H1 (cell line): ENCODE measurements around the gene XPO5. TPM values are rescaled to one million over a fixed set of nuclear protein-coding genes. Genes with fewer than 3 reads are reported as not detected.

Source experiments
- CTCF ChIA-PET: fragments of 300-600 bp; sonication (Branson Sonifier 250); formaldehyde crosslinking; loops from one replicate; lab custom pipeline; 2021; ENCODE audit not compliant: partially characterized antibody; lab: Charles Lee
- POLR2A ChIA-PET: fragments of 300-600 bp; sonication (Branson Sonifier 250); formaldehyde crosslinking; loops from one replicate; lab custom pipeline; 2021; ENCODE audit warnings: inconsistent platforms; ENCODE audit not compliant: partially characterized antibody; lab: Charles Lee
- DNase-seq, 2 experiments: peaks; one replicate each; pipeline versions ENCODE4 v3.0.0 to v3.0.0-alpha.2; 2010 to 2022; ENCODE audit warnings: low spot score in 2 of 2, low read depth in 1 of 2, mixed read lengths in 1 of 2
- FAIRE-seq: peaks from 2 replicates; lab custom pipeline; 2011; peaks lifted over from hg19 to GRCh38; lab: Jason Lieb, UNC
- H2AFZ ChIP-seq: 2 replicates; pipeline ENCODE4 v1.8.1; 2012; ENCODE audit warnings: low read length, inconsistent platforms
- H2AK5ac ChIP-seq: 2 replicates; pipeline ENCODE4 v1.6.1; 2013; ENCODE audit warnings: low read depth, low read length
- H2BK120ac ChIP-seq: replicated peaks from 2 replicates; pipeline ENCODE3; 2013; ENCODE audit warnings: low read depth, low read length, inconsistent platforms
- H2BK12ac ChIP-seq: 2 replicates; pipeline ENCODE4 v1.6.1; 2013; ENCODE audit warnings: low read depth, low read length
- H2BK15ac ChIP-seq: 2 replicates; pipeline ENCODE4 v1.6.1; 2013; ENCODE audit warnings: low read length
- H2BK20ac ChIP-seq: 2 replicates; pipeline ENCODE4 v1.6.1; 2013; ENCODE audit warnings: low read length
- H2BK5ac ChIP-seq: 2 replicates; pipeline ENCODE4 v1.6.1; 2013; ENCODE audit warnings: low read depth, low read length
- H3K14ac ChIP-seq: 2 replicates; pipeline ENCODE4 v1.6.1; 2013; ENCODE audit warnings: inconsistent platforms; ENCODE audit not compliant: insufficient read length
- H3K18ac ChIP-seq: 2 replicates; pipeline ENCODE4 v1.6.1; 2013; ENCODE audit warnings: low read length; ENCODE audit errors: extremely low read depth
- H3K23ac ChIP-seq: 2 replicates; pipeline ENCODE4 v1.6.1; 2013; ENCODE audit warnings: inconsistent platforms; ENCODE audit not compliant: insufficient read length
- H3K23me2 ChIP-seq: 2 replicates; pipeline ENCODE4 v1.6.1; 2013; ENCODE audit warnings: low read depth, low read length
- H3K27ac ChIP-seq: 2 replicates; pipeline ENCODE4 v1.6.1; 2011; ENCODE audit warnings: low read depth, low read length, inconsistent platforms
- H3K27me3 ChIP-seq, 4 experiments: replicated peaks in 1 of 4; 1 replicate in 1 of 4; 2 replicates in 3 of 4; pipeline versions ENCODE4 v1.6.1 to v1.8.1; 2011 to 2013; ENCODE audit warnings: low read length in 3 of 4, mild to moderate bottlenecking in 3 of 4, inconsistent platforms in 2 of 4, mixed read lengths in 2 of 4, moderate library complexity in 1 of 4; ENCODE audit not compliant: control insufficient read depth in 3 of 4, insufficient read depth in 3 of 4; ENCODE audit errors: extremely low read depth in 1 of 4
- H3K36me3 ChIP-seq, 4 experiments: 2 replicates each; pipeline versions ENCODE4 v1.6.1 to v1.8.1; 2011 to 2013; ENCODE audit warnings: mild to moderate bottlenecking in 4 of 4, low read length in 3 of 4, moderate library complexity in 2 of 4, control low read depth in 1 of 4, inconsistent platforms in 1 of 4; ENCODE audit not compliant: insufficient read depth in 4 of 4, control insufficient read depth in 2 of 4
- H3K4ac ChIP-seq: replicated peaks from 2 replicates; pipeline ENCODE3; 2013; ENCODE audit warnings: low read length, low read depth, mixed read lengths, inconsistent platforms; ENCODE audit not compliant: insufficient read length
- H3K4me1 ChIP-seq, 4 experiments: replicated peaks in 1 of 4; 1 replicate in 1 of 4; 2 replicates in 3 of 4; pipeline versions ENCODE4 v1.6.1 to v1.8.1; 2011 to 2013; ENCODE audit warnings: low read length in 3 of 4, inconsistent platforms in 2 of 4, mixed read lengths in 1 of 4; ENCODE audit not compliant: insufficient read depth in 4 of 4, control insufficient read depth in 3 of 4
- H3K4me2 ChIP-seq, 2 experiments: 2 replicates each; pipeline versions ENCODE4 v1.6.1 to v1.8.1; 2011 to 2013; ENCODE audit warnings: low read depth in 2 of 2, low read length in 2 of 2, control low read depth in 1 of 2, inconsistent platforms in 1 of 2, mild to moderate bottlenecking in 1 of 2; ENCODE audit not compliant: insufficient read depth in 1 of 2
- H3K4me3 ChIP-seq, 4 experiments: fragments of 200-600, 300-600 bp in 1 of 4; sonication (generic), shearing (Covaris generic), sonication (Bioruptor Twin) in 1 of 4; 2 replicates each; pipeline versions ENCODE4 v1.5.1 to v1.8.1; 2011 to 2016; ENCODE audit warnings: low read length in 4 of 4, low read depth in 3 of 4, control low read depth in 2 of 4, inconsistent platforms in 2 of 4, mild to moderate bottlenecking in 2 of 4, mixed read lengths in 1 of 4, moderate library complexity in 1 of 4; ENCODE audit not compliant: insufficient read depth in 2 of 4; ENCODE audit errors: extremely low read depth in 1 of 4
- H3K56ac ChIP-seq: replicated peaks from 2 replicates; pipeline ENCODE3; 2013; ENCODE audit warnings: low read depth, mild to moderate bottlenecking, mixed read lengths, low read length, inconsistent platforms; ENCODE audit not compliant: insufficient read length
- H3K79me1 ChIP-seq: 2 replicates; pipeline ENCODE4 v1.6.1; 2013; ENCODE audit warnings: low read depth, low read length, control low read depth
- H3K79me2 ChIP-seq, 2 experiments: 2 replicates each; pipeline versions ENCODE4 v1.6.1 to v1.8.1; 2012 to 2013; ENCODE audit warnings: low read length in 2 of 2, mild to moderate bottlenecking in 2 of 2, inconsistent platforms in 1 of 2; ENCODE audit not compliant: insufficient read depth in 2 of 2, control insufficient read depth in 1 of 2
- H3K9ac ChIP-seq, 4 experiments: replicated peaks in 1 of 4; 1 replicate in 1 of 4; 2 replicates in 3 of 4; pipeline versions ENCODE4 v1.6.1 to v1.8.1; 2011 to 2013; ENCODE audit warnings: low read depth in 3 of 4, low read length in 3 of 4, control low read depth in 2 of 4, mild to moderate bottlenecking in 2 of 4, moderate library complexity in 2 of 4, inconsistent platforms in 1 of 4; ENCODE audit errors: extremely low read depth in 1 of 4
- H3K9me3 ChIP-seq, 2 experiments: 2 replicates each; pipeline versions ENCODE4 v1.6.1 to v1.8.1; 2012 to 2013; ENCODE audit warnings: mild to moderate bottlenecking in 2 of 2, moderate library complexity in 2 of 2, control low read depth in 1 of 2, inconsistent platforms in 1 of 2, low read depth in 1 of 2, low read length in 1 of 2, mixed read lengths in 1 of 2; ENCODE audit not compliant: insufficient read depth in 2 of 2
- H4K20me1 ChIP-seq, 2 experiments: replicated peaks in 1 of 2; 2 replicates each; pipeline versions ENCODE3 to v1.8.1; 2011 to 2013; ENCODE audit warnings: inconsistent platforms in 2 of 2, low read length in 2 of 2, mild to moderate bottlenecking in 1 of 2; ENCODE audit not compliant: insufficient read depth in 2 of 2, control insufficient read depth in 1 of 2
- H4K5ac ChIP-seq: 2 replicates; pipeline ENCODE4 v1.6.1; 2013; ENCODE audit warnings: low read length, low read depth, mixed read lengths, inconsistent platforms; ENCODE audit not compliant: insufficient read length
- H4K8ac ChIP-seq: 2 replicates; pipeline ENCODE4 v1.8.0; 2013; ENCODE audit warnings: mild to moderate bottlenecking, moderate library complexity, low read length, inconsistent platforms; ENCODE audit not compliant: insufficient read depth; ENCODE audit errors: extremely low read depth
- H4K91ac ChIP-seq: replicated peaks from 2 replicates; pipeline ENCODE3; 2013; ENCODE audit warnings: low read length, mixed read lengths, inconsistent platforms; ENCODE audit not compliant: insufficient read length
- CBX5 ChIP-seq: fragments of 300-800, 300-1000 bp; sonication (generic); IDR thresholded peaks from 2 replicates; pipeline ENCODE4 v1.7.1; 2016; ENCODE audit warnings: antibody characterized with exemption, low read length, low read depth
- CREB1 ChIP-seq: IDR thresholded peaks from 2 replicates; pipeline ENCODE4 v1.6.1; 2012; ENCODE audit warnings: inconsistent platforms
- EGR1 ChIP-seq: IDR thresholded peaks from 2 replicates; pipeline ENCODE4 v1.6.1; 2011; ENCODE audit warnings: low read depth, low read length, borderline replicate concordance
- KDM5A ChIP-seq: fragments of 200-600 bp; IDR thresholded peaks from 2 replicates; pipeline ENCODE4 v1.7.1; 2012; ENCODE audit warnings: mild to moderate bottlenecking, low read length, inconsistent platforms, mixed read lengths
- MAFK ChIP-seq: IDR thresholded peaks from 2 replicates; pipeline ENCODE4 v1.6.1; 2012; ENCODE audit warnings: low read depth, mild to moderate bottlenecking, improper control_type of control experiment, low read length
- POLR2A ChIP-seq, 2 experiments: IDR thresholded peaks; 1 replicate in 1 of 2; 2 replicates in 1 of 2; pipeline ENCODE4 v1.6.1; 2011; ENCODE audit warnings: low read depth in 2 of 2, low read length in 2 of 2, mild to moderate bottlenecking in 2 of 2; ENCODE audit errors: control extremely low read depth in 1 of 2
- RXRA ChIP-seq: IDR thresholded peaks from 2 replicates; pipeline ENCODE4 v1.6.1; 2011; ENCODE audit warnings: low read depth, mild to moderate bottlenecking, low read length, moderate library complexity; ENCODE audit not compliant: insufficient read depth
- SP1 ChIP-seq: IDR thresholded peaks from 2 replicates; pipeline ENCODE4 v1.6.1; 2011; ENCODE audit warnings: low read depth, low read length
- SP4 ChIP-seq: IDR thresholded peaks from 2 replicates; pipeline ENCODE4 v1.6.1; 2012; ENCODE audit warnings: low read length, inconsistent platforms
- TAF1 ChIP-seq: IDR thresholded peaks from 2 replicates; pipeline ENCODE4 v1.6.1; 2011; ENCODE audit warnings: mild to moderate bottlenecking, low read depth, low read length
- TBP ChIP-seq: IDR thresholded peaks from 2 replicates; pipeline ENCODE4 v1.6.1; 2011; ENCODE audit warnings: low read depth, low read length, improper control_type of control experiment
- TCF12 ChIP-seq: IDR thresholded peaks from 2 replicates; pipeline ENCODE4 v1.6.1; 2011; ENCODE audit warnings: low read depth, mild to moderate bottlenecking, low read length
- WGBS, 2 experiments: shearing (Covaris generic) in 1 of 2; methylation state at CpG; one replicate each; pipeline versions ENCODE4 v1.1.6 to v1.1.7; 2013 to 2015; ENCODE audit warnings: low lambda C conversion rate in 2 of 2, mixed read lengths in 2 of 2, inconsistent platforms in 1 of 2, low coverage in 1 of 2, missing lambda C conversion rate in 1 of 2; ENCODE audit not compliant: insufficient replicate concordance in 2 of 2, insufficient coverage in 1 of 2, insufficient read length in 1 of 2; ENCODE audit errors: extremely low coverage in 1 of 2, missing lambda C conversion rate in 1 of 2; 5-methylcytosine and 5-hydroxymethylcytosine counted together
- polyA plus RNA-seq, 7 experiments: library from polyadenylated mRNA; depleted of rRNA in 3 of 7; stranded (reverse) in 5 of 7; unstranded in 2 of 7; fragments of >200 nt in 5 of 7; fragments of 200-250 nt in 2 of 7; gene quantifications; 1 replicate in 5 of 7; 2 replicates in 1 of 7; 4 replicates in 1 of 7; pipeline versions ENCODE4 v1.2.1 to v1.2.3, GENCODE V29; 2011 to 2013; ENCODE audit warnings: missing spikeins in 2 of 7, mixed read lengths in 2 of 7
- total RNA-seq: library from RNA; stranded (reverse); fragmentation: NEBNext Ultra II Directional; extraction: Animal tissue kit (Norgen Biotek cat#: 25700); gene quantifications from 2 replicates; pipeline ENCODE4 v1.2.1, GENCODE V29; 2021
- TF ChIP-seq, protein P1 (sequence below): IDR thresholded peaks from 2 replicates; pipeline ENCODE4 v1.6.1; 2011; ENCODE audit warnings: low read depth, mild to moderate bottlenecking, low read length; ENCODE audit not compliant: insufficient read depth

Gene XPO5
- total and polyA plus RNA-seq, 2 of the 8 experiments (the other 6 are each of a cell fraction or from before 2014, with no cell fraction given), result 80.6 to 95.7 TPM

DNA sequence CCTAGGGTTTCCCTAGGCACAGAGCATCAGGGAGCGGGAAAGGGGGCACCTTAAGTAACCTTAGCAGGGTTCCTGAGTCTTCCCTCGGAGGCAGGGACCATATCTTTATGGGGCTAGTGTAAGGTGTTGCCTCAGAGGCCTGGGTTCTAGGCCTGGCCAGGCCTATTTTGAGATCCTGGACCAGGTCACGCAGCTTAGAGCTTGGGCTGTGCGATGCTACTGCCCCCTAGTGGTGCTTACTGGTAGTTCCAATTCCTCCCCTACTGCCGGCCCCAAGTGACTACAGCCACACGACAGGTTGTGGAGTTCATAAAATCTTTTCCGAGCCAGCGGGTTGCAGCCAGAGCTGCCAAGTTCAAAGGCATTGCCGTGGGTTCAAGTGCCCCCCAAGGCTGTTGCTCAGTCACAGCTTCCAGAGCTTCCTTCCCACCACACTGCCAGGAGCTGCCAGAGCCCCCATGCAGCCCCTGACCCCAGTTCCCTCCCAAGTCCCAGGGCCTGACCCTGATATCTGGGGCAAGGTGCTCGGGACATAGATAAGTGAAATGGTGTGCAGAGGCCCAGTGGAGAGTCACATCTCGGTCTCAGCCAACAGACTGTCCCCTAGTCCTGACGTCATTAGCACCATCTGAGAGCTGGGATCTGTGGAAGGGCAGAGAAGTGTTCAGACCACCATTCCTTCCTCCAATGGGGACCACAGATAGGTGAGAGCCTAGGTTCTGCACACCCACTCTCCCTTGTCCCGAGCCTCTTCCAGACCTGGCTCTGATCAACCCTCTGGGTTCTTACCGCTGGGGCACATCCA, 69.0 kb downstream of the XPO5 start:
- H3K18ac ChIP-seq, result no peak overlapping the region
- no peak overlapping the region for H4K5ac ChIP-seq
- WGBS, 2 experiments, result 36% methylated on average over 14 of the region's 14 CpGs; no CpG with 5 or more reads in 1 of the 2 experiments
- H3K4ac ChIP-seq, result no peak overlapping the region
- peaks cover 0 to 19% (median 15%) of the 10 kb centered on the region in 4 experiments; a peak in 5 of 7 replicates for H3K27me3 ChIP-seq
- ChIA-PET POLR2A (interaction anchor here (0.7 to 12.6 kb wide), 12 partner anchors 9 to 124 kb away, joined by 3 to 147 read pairs (median 4); partner anchors contain the start of genes ABCC10, DLK2, POLR1C and TJAP1), CTCF (interaction anchor here (0.5 to 31.7 kb wide), 35 partner anchors 7 to 1584 kb away, joined by 3 to 536 read pairs (median 4); partner anchors contain the start of genes DLK2, DNPH1, POLR1C and TJAP1)
- no peaks in the 10 kb centered on the region for H3K79me2 ChIP-seq
- no peak overlapping the region for H2BK15ac ChIP-seq
- peak; percentile 78 for FAIRE-seq
- no peak overlapping the region for H3K27ac ChIP-seq
- peaks cover 0 to 14% (median 8%) of the 10 kb centered on the region in 4 experiments; a peak in 5 of 7 replicates for H3K4me1 ChIP-seq
- H2AFZ ChIP-seq, result no peak overlapping the region
- peaks cover 2 to 18% of the 10 kb centered on the region in 2 experiments for H4K20me1 ChIP-seq
- no peaks in the 10 kb centered on the region for H3K79me1 ChIP-seq
- H2BK5ac ChIP-seq, result no peak overlapping the region
- no peak overlapping the region for H3K23ac ChIP-seq
- no peak overlapping the region for H3K56ac ChIP-seq
- no peak overlapping the region for H4K91ac ChIP-seq
- no peak overlapping the region for H3K14ac ChIP-seq
- H2AK5ac ChIP-seq, result no peak overlapping the region
- H3K36me3 ChIP-seq, result peaks cover 8 to 23% (median 17%) of the 10 kb centered on the region in 4 experiments; a peak in 7 of 8 replicates
- H3K23me2 ChIP-seq, result peaks cover 12% of the 10 kb centered on the region
- no peak overlapping the region for H3K4me2 ChIP-seq
- no peak overlapping the region for H3K4me3 ChIP-seq
- H3K9me3 ChIP-seq, result no peaks in the 10 kb centered on the region
- no peak overlapping the region for H2BK120ac ChIP-seq
- no peak overlapping the region for H3K9ac ChIP-seq
- H2BK20ac ChIP-seq, result no peak overlapping the region
- H2BK12ac ChIP-seq, result no peak overlapping the region
- DNase-seq, result peak; percentile 67 to 94
- H4K8ac ChIP-seq, result no peak overlapping the region; the same call in 1 of the 2 replicates
- TF ChIP-seq TBP, result no peak
- no peak for TF ChIP-seq CBX5
- TF ChIP-seq SP1, result no peak
- no peak for TF ChIP-seq POLR2A (IDR thresholded peaks at IDR 0.05; ENCODE audit: control extremely low read depth in 1 of 2, low read depth in 2 of 2, low read length in 2 of 2)
- TF ChIP-seq EGR1, result no peak
- no peak for TF ChIP-seq TAF1
- TF ChIP-seq MAFK, result no peak
- TF ChIP-seq TCF12, result no peak
- no peak for TF ChIP-seq RXRA
- no peak for TF ChIP-seq SP4
- TF ChIP-seq CREB1, result 0 out of 2 replicates have a peak, but pooled peaks have one; percentile 29
- TF ChIP-seq, protein P1, sequence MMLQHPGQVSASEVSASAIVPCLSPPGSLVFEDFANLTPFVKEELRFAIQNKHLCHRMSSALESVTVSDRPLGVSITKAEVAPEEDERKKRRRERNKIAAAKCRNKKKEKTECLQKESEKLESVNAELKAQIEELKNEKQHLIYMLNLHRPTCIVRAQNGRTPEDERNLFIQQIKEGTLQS, result no peak
- no peak for TF ChIP-seq KDM5A
